Testis (tissue), 2 donors: Measurements from ENCODE around the gene PTER.

Source experiments
- POLR2A ChIP-seq: fragments of 450-650 bp; IDR thresholded peaks from one replicate; pipeline ENCODE4 v1.6.1; 2017; ENCODE audit warnings: antibody characterized with exemption, mild to moderate bottlenecking, moderate library complexity
- TF ChIP-seq, protein P1 (sequence below), 3 experiments: fragments of 450-650 bp in 2 of 3; fragments of 200-600 bp in 1 of 3; sonication (generic) in 1 of 3; IDR thresholded peaks; one replicate each; pipeline ENCODE4 v1.5.1; 2016 to 2019; ENCODE audit warnings: antibody characterized with exemption in 3 of 3, mild to moderate bottlenecking in 2 of 3, moderate library complexity in 1 of 3

DNA sequence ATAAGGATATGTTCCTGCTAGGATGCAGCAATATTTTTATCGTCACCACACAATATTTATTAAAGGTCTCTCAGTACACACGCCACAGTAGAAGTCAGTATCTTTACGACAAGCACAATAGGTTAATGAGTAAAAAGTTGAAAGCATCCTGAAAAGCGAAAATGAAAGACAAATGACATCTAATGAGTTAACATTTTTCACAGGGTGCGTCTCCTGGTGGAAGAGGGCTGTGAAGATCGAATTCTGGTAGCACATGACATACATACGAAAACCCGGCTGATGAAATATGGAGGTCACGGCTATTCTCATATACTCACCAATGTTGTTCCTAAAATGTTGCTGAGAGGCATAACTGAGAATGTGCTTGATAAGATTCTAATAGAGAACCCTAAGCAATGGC, 74.0 kb downstream of the PTER start:
- TF ChIP-seq POLR2A: no peak
- TF ChIP-seq, protein P1, sequence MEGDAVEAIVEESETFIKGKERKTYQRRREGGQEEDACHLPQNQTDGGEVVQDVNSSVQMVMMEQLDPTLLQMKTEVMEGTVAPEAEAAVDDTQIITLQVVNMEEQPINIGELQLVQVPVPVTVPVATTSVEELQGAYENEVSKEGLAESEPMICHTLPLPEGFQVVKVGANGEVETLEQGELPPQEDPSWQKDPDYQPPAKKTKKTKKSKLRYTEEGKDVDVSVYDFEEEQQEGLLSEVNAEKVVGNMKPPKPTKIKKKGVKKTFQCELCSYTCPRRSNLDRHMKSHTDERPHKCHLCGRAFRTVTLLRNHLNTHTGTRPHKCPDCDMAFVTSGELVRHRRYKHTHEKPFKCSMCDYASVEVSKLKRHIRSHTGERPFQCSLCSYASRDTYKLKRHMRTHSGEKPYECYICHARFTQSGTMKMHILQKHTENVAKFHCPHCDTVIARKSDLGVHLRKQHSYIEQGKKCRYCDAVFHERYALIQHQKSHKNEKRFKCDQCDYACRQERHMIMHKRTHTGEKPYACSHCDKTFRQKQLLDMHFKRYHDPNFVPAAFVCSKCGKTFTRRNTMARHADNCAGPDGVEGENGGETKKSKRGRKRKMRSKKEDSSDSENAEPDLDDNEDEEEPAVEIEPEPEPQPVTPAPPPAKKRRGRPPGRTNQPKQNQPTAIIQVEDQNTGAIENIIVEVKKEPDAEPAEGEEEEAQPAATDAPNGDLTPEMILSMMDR (IDR thresholded peaks at IDR 0.05): no peak
